Sigmoid colon (tissue), 4 donors: ENCODE data around the gene SNF8.

ENCODE experiments used
- CTCF ChIP-seq, 4 experiments: fragments of 450-650 bp in 3 of 4; fragments of 200-600 bp in 1 of 4; IDR thresholded peaks; one replicate each; pipeline ENCODE4 v1.5.1; 2016 to 2019; ENCODE audit warnings: antibody characterized with exemption in 4 of 4, mild to moderate bottlenecking in 3 of 4, moderate library complexity in 2 of 4
- EP300 ChIP-seq, 4 donors: sonication (generic); formaldehyde crosslinking; IDR thresholded peaks; one replicate each; pipeline ENCODE4 v1.6.1; 2017; ENCODE audit warnings: antibody characterized with exemption in 4 of 4
- POLR2A ChIP-seq, 2 donors: fragments of 450-650 bp; IDR thresholded peaks; one replicate each; pipeline ENCODE4 v1.6.1; 2016; ENCODE audit warnings: antibody characterized with exemption in 2 of 2, mild to moderate bottlenecking in 2 of 2, moderate library complexity in 2 of 2

DNA sequence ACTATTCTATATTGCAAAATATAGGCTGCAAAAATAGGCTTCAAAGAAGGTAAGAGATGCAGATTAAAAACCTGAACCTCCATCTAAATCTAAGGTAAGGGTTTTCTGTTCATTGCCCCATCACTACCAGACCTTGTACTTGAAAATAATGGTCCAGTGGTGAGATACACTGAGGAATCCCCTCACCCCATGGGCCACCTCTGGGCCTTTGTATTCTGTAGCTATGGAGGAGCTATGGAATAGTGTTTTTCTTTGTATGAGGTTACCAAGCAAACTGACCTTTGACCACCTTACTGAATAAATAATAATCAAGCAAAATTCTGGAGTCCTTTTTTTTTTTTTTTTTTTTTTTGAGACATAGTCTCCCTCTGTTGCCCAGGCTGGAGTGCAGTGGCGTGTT is 41.2 kb downstream of the SNF8 start:
- TF ChIP-seq CTCF (IDR thresholded peaks at IDR 0.05): no peak
- TF ChIP-seq EP300 (IDR thresholded peaks at IDR 0.05): no peak
- no peak for TF ChIP-seq POLR2A (IDR thresholded peaks at IDR 0.05)
